Adrenal gland (tissue), 5 donors: Measurements from ENCODE around the gene ATXN1L.

ENCODE experiments used
- POLR2A ChIP-seq, 2 donors: fragments of 450-650 bp; IDR thresholded peaks; one replicate each; pipeline ENCODE4 v1.6.1; 2017; ENCODE audit warnings: antibody characterized with exemption in 2 of 2, mild to moderate bottlenecking in 2 of 2, moderate library complexity in 1 of 2
- TF ChIP-seq, protein P1 (sequence below), 6 experiments: fragments of 450-650 bp in 4 of 6; fragments of 200-600 bp in 2 of 6; sonication (generic) in 1 of 6; IDR thresholded peaks; 1 replicate in 5 of 6; 2 replicates in 1 of 6; pipeline versions ENCODE4 v1.5.1 to v1.8.0; 2016 to 2021; ENCODE audit warnings: antibody characterized with exemption in 6 of 6, mild to moderate bottlenecking in 2 of 6, moderate library complexity in 1 of 6
- donor health status: DM: no; HTN: no; CAD: no.

GRCh38 chr16:71896764-71897368 is 51.1 kb downstream of the ATXN1L start:
- TF ChIP-seq, protein P1, sequence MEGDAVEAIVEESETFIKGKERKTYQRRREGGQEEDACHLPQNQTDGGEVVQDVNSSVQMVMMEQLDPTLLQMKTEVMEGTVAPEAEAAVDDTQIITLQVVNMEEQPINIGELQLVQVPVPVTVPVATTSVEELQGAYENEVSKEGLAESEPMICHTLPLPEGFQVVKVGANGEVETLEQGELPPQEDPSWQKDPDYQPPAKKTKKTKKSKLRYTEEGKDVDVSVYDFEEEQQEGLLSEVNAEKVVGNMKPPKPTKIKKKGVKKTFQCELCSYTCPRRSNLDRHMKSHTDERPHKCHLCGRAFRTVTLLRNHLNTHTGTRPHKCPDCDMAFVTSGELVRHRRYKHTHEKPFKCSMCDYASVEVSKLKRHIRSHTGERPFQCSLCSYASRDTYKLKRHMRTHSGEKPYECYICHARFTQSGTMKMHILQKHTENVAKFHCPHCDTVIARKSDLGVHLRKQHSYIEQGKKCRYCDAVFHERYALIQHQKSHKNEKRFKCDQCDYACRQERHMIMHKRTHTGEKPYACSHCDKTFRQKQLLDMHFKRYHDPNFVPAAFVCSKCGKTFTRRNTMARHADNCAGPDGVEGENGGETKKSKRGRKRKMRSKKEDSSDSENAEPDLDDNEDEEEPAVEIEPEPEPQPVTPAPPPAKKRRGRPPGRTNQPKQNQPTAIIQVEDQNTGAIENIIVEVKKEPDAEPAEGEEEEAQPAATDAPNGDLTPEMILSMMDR (IDR thresholded peaks at IDR 0.05), result no peak
- TF ChIP-seq POLR2A (IDR thresholded peaks at IDR 0.05), result no peak
